ENCODE data around the gene C16orf89.
"Not testable (repeated sequence)": the region's sequence is repeated elsewhere in the genome, so short reads cannot be mapped to it uniquely, and the experiment has no call there.

DNA sequence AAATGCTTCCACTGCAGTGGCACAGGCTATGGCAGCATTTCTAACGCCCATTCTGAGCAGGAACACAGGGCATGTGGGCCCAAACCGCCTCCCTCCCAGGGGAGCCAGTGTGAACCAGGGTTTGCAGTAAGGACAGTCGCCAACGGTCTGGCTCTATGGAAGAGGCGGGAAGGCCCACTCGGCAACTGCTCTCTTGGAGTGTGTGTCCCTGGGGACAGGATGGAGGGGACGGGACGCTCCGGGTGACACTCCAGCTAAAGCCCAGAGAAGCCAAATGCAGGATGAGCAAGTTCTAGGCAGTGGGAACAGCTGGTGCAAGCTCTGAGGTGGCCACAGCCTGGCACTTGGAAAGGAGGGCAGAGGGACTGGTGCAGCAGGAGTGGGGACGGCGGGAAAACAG is 28.0 kb upstream of the C16orf89 start:
- TF ChIP-seq, protein P1, sequence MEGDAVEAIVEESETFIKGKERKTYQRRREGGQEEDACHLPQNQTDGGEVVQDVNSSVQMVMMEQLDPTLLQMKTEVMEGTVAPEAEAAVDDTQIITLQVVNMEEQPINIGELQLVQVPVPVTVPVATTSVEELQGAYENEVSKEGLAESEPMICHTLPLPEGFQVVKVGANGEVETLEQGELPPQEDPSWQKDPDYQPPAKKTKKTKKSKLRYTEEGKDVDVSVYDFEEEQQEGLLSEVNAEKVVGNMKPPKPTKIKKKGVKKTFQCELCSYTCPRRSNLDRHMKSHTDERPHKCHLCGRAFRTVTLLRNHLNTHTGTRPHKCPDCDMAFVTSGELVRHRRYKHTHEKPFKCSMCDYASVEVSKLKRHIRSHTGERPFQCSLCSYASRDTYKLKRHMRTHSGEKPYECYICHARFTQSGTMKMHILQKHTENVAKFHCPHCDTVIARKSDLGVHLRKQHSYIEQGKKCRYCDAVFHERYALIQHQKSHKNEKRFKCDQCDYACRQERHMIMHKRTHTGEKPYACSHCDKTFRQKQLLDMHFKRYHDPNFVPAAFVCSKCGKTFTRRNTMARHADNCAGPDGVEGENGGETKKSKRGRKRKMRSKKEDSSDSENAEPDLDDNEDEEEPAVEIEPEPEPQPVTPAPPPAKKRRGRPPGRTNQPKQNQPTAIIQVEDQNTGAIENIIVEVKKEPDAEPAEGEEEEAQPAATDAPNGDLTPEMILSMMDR (conservative IDR thresholded peaks at IDR 0.05): not testable (repeated sequence)
- TF ChIP-seq ZFX (IDR thresholded peaks at IDR 0.05): not testable (repeated sequence)
